ENCODE data around the gene GNG13. TPM values are rescaled to one million over a fixed set of nuclear protein-coding genes. Genes with fewer than 3 reads are reported as not detected.

GNG13 gene
- total RNA-seq, 5 donors from 2014 or later (not counting 1 experiment from before 2014, with no cell fraction given) = not detected

Other genes with a start within 250 kb of the GNG13 start
- gene PRR35, start 240.3 kb downstream of the GNG13 start, total RNA-seq = not detected
- gene NHLRC4, start 233.7 kb downstream of the GNG13 start, total RNA-seq = 1 to 10 TPM; 1.3 to 5.0 (median 3.6) TPM
- gene PIGQ, start 230.8 kb downstream of the GNG13 start, total RNA-seq = 10 to 100 TPM; 38.2 to 86.9 (median 63.1) TPM
- gene RAB40C, start 210.7 kb downstream of the GNG13 start, total RNA-seq = 10 to 100 TPM; 14.1 to 28.0 (median 24.4) TPM
- 1 to 10 TPM in 3 of 5 donors, under 1 TPM in 2; 0.15 to 1.5 (median 1.0) TPM for gene WFIKKN1, start 169.7 kb downstream of the GNG13 start, total RNA-seq
- gene METTL26, start 164.4 kb downstream of the GNG13 start, total RNA-seq = 10 to 100 TPM; 42.1 to 94.0 (median 87.2) TPM
- gene MCRIP2, start 158.9 kb downstream of the GNG13 start, total RNA-seq = 10 to 100 TPM; 19.1 to 43.0 (median 40.0) TPM
- gene WDR90, start 151.4 kb downstream of the GNG13 start, total RNA-seq = 10 to 100 TPM; 19.7 to 35.7 (median 23.4) TPM
- gene RHOT2, start 132.6 kb downstream of the GNG13 start, total RNA-seq = 100 to 1,000 TPM; 181 to 320 (median 286) TPM
- 1 to 10 TPM; 2.0 to 3.6 (median 2.5) TPM for gene RHBDL1, start 125.1 kb downstream of the GNG13 start, total RNA-seq
- 100 to 1,000 TPM in 3 of 5 donors, 10 to 100 TPM in 2; 67.3 to 119 (median 114) TPM for gene STUB1, start 120.3 kb downstream of the GNG13 start, total RNA-seq
- 10 to 100 TPM; 27.3 to 54.4 (median 49.1) TPM for gene JMJD8, start 116.4 kb downstream of the GNG13 start, total RNA-seq
- gene WDR24, start 110.3 kb downstream of the GNG13 start, total RNA-seq = 10 to 100 TPM; 10.7 to 22.4 (median 18.4) TPM
- 10 to 100 TPM; 16.4 to 65.5 (median 50.2) TPM for gene FBXL16, start 94.9 kb downstream of the GNG13 start, total RNA-seq
- gene METRN, start 85.6 kb downstream of the GNG13 start, total RNA-seq = 10 to 100 TPM in 3 of 5 donors, 1 to 10 TPM in 2; 4.2 to 18.2 (median 12.0) TPM
- 10 to 100 TPM; 22.9 to 38.8 (median 27.2) TPM for gene ANTKMT, start 79.6 kb downstream of the GNG13 start, total RNA-seq
- 10 to 100 TPM in 1 of 5 donors, 1 to 10 TPM in 4; 3.1 to 17.1 (median 8.6) TPM for gene CCDC78, start 74.3 kb downstream of the GNG13 start, total RNA-seq
- gene HAGHL, start 73.6 kb downstream of the GNG13 start, total RNA-seq = 10 to 100 TPM in 4 of 5 donors, 1 to 10 TPM in 1; 9.9 to 50.1 (median 31.6) TPM
- 10 to 100 TPM; 36.2 to 69.1 (median 58.6) TPM for gene CIAO3, start 59.7 kb downstream of the GNG13 start, total RNA-seq
- gene MSLN, start 40.0 kb downstream of the GNG13 start, total RNA-seq = under 1 TPM in 2 of 5 donors, not detected in 3; 0.55 to 0.60 TPM
- gene RPUSD1, start 12.4 kb downstream of the GNG13 start, total RNA-seq = 10 to 100 TPM; 16.0 to 35.3 (median 34.5) TPM
- gene CHTF18, start 12.1 kb downstream of the GNG13 start, total RNA-seq = 10 to 100 TPM; 29.6 to 73.2 (median 49.5) TPM
- 10 to 100 TPM; 46.6 to 59.4 (median 51.1) TPM for gene LMF1, start 170.2 kb upstream of the GNG13 start, total RNA-seq
- 1 to 10 TPM; 4.7 to 5.9 (median 5.1) TPM for gene SOX8, start 181.0 kb upstream of the GNG13 start, total RNA-seq